GM21515 (cell line): ENCODE data around the gene NTRK2.

Experiments used
- ATAC-seq: cut with Tn5 transposase; IDR thresholded peaks from one replicate; pipeline ENCODE4 v1.9.1; 2021; ENCODE audit not compliant: unreplicated experiment

The NTRK2 gene

DNA sequence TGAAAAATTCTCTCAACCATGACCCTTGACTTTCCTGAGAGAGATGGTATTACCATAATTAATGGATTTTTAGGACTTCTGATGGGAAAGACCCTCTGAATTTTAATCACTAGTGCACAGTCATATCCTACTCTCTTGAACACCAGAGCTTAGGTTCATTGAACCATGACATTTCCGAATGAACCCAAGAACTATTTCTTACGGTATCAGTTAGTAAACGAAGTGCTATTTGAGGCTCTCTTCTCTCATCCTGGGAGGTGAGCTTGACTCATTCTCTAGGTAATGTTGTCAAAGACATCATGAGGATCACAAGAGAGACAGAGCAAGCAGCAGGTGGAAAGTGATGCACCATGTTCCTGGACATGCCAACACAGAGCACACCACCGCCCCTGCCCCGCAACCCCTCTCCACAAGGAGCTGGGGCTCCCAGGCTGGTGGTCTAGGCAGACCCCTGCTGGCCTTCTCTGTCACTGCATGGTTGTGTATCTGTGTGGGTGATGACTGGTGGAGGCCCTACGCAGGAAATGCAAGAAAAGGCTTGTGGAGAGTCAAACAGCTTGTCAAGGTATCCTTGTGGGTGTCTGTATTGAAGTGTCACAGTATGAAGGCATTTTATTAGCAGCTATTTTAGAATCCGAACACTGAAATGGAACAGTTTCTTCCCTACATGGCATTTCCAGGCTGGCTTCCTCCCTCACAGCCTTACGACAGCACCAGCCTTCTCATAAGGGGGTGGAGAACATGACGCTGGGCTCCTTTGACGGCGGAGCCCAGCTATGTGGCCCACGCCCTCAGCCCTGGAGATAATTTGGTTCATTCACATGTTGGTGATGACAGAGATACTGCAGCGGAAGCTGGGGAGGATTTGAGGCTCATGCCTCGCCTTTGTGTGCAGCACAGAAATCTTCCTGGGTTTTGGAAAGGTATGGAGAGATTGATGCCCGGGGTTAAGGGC lies 297.6 kb downstream of the NTRK2 start:
- no peak for ATAC-seq

DNA sequence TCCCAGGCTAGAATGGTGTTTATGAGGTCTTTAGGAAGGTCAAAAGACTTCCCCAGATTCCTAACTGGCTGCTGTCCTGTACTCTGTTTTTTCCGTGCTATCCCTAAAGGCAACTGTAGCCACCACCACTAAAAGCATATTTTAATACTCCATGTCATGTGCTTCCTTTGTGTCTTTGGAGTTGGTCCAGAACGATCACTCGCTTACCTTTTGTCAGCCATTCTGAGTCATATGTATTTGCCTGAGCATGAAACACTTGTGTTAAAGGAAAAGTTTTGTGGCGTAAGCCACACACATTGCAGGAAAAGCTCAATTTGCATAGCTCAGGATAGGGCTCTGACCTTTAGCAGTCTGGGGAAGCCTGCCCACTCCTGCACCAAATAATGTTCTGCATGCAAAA lies 299.6 kb downstream of the NTRK2 start:
- ATAC-seq: no peak

DNA sequence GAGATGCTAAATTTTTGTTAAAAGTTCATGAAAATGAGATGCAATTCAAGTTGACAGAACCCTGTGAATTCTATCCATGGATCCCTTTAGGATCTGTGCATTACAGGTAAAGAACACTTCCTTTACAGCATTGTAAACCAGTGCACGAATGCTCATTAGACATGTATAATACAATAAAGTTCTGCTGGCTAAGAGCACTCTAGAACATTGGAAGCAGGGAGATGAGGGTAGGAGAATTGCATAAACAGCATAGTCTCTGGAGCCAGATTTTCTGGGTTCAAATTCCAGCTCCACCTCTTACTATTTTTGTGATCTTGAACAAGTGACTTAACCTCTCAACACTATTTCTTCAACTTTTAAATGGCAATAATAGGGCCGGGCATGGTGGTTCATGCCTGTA lies 300.2 kb downstream of the NTRK2 start:
- no peak for ATAC-seq

DNA sequence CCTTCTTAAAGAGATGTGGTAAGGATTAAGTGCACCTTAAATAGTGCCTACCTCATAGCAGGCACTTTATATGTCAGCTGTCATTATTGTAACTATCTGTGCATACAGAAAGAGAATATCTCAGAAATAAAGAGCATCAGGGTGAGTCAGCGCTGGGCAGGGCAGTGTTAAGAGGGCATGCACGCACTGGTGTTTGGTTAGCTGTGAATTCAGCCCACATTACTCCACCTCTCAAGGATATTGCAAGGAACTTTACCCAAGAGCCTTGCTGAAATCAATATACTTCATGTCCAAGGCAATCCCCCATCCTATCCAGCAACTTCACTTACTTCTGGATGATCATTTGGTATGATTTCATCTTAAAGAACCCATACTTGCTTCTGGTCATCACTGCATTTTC lies 300.9 kb downstream of the NTRK2 start:
- ATAC-seq: no peak

DNA sequence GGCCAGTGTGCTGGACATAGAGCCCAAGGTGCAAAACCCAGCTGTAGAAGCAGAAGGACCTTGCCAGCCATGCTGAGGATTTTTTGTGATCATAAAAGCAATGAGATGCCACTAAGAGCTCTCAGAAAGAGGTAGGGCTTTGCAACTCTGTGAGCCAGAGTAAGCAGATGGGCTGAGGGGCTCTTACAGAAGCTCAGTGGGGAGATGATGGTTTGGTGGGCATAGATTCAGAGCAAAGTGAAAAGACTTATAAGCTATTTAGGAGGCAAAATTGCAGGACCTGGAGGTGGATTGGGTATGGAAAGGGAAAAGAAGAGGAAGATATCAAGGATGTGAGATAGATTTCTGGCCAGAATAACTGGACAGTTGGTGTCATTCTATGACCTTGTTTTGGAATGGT lies 302.0 kb downstream of the NTRK2 start:
- ATAC-seq: no peak

DNA sequence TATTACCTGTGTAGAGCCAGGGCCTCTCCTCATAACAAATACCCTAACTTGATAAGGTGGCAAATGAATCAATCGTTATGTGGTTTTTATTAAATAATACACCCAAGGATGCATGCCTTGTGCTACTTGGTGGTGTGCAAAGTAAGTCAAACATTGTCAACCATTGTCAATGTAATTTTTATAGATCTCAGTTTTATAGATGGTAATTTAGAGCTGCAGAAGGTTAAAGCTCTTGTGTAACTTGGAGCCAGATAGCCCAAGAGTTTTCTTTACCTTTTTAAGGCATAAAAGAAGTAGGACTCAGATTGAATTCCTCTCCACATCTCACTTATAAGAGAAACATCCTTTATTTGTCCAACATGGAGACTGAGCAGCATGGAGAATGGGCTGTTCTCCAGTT lies 304.7 kb downstream of the NTRK2 start:
- ATAC-seq: no peak

DNA sequence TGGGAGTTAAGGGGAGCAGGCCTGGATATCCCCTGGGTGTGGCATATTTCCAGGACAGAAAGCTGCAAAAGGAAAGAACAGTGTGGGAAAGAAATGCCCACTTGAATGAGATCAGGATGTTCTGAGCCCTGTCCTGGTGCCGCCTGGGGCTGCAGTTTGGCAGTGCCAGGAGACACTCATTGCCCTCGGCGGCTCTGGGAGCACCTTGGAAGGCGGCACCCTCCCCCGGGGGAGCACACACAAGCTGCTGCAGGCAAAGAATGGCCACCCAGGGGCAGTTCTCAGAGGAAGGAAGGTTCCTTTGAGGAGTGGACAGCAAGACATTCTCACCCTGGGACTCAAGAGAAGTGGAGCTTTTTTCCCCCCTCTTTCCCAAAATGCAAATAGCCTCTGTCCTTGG lies 305.3 kb downstream of the NTRK2 start:
- ATAC-seq: no peak

DNA sequence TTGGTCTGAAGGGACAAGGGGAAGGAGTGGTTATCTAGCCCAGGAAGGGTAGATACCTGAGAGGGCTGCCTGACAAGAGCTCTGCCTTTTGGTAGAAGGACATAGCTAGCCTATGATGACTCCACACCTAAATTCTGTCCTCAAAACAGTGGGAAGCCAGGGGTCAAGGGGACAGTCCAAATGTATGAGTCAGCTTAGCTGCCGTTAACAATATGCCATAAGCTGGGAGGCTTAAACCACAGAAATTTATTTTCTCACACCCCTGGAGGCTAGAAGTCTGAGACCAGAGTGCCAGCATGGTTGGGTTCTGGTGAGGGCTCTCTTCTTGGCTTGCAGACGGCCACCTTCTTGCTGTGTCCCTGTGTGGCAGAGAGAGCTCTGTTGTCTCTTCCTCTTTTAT lies 306.4 kb downstream of the NTRK2 start:
- ATAC-seq: no peak

DNA sequence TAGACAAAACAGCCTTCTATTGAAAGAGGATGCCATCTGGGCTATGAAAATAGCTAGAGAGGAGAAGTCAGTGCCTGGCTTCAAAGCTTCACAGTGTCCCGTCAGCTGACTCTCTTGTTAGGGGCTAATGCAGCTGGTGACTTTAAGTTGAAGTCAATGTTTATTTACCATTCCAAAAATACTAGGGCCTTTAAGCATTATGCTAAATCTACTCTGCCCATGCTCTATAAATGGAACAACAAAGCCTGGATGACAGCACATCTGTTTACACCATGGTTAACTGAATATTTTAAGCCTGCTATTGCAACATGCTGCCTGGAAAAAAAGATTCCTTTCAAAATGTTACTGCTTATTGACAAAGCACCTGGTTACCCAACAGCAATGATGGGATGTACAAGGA lies 309.1 kb downstream of the NTRK2 start:
- ATAC-seq: no peak

DNA sequence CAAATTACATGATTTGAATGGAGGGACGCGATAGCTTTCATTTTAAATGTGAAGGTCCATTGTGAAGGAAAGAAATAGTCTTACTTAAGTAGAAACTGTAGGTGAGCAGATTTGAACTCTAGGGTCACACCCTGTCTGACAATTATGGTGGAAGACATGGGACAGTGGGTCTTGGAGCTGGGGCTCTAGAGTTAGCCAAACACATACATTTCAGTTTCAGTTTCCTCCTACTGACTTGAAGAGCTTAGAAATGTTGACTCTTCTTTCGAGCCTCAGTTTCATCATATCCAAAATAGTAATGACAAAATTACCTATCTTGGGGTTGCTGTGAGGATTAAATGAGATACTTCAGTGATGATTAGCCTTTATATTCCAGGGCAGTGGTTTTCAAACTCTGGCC lies 314.2 kb downstream of the NTRK2 start:
- no peak for ATAC-seq

DNA sequence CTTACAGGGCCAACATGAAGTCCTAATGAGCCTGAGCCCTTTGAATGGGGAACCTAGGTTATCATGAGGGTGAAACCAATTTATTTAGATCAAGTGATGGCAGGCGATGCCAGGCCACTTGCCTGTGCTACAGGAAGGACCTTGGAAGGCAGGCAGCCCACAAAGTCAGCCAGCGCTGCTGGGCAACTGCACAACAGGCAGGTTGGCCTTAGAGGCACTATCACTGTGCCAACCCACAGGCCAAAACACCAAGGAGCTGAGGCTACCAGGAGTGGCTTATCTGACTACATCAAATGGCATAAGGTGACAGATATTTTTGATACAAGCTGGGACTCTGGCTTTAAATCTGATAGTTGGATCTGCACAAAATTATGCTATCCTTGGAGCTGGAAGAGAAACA lies 319.1 kb downstream of the NTRK2 start:
- ATAC-seq: no peak

DNA sequence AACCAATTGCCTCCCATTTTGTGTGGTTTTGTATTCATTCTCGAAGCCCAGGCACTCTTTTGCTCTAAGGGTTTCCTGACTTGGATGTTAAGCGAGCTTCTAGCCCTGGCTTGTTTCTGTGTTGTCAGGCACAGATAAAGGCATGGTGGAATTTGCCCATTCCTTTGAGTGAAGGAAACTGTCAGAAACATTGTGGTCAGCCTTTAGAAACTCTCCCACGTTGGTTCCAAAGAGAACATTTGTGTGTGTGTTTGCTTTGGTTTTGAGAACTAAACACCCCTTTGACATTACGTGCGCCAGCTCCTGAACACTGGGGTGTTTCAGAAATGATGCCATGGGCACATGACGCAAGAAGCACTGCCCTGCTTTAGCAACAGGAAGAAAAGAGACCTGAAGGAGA lies 320.9 kb downstream of the NTRK2 start:
- no peak for ATAC-seq

DNA sequence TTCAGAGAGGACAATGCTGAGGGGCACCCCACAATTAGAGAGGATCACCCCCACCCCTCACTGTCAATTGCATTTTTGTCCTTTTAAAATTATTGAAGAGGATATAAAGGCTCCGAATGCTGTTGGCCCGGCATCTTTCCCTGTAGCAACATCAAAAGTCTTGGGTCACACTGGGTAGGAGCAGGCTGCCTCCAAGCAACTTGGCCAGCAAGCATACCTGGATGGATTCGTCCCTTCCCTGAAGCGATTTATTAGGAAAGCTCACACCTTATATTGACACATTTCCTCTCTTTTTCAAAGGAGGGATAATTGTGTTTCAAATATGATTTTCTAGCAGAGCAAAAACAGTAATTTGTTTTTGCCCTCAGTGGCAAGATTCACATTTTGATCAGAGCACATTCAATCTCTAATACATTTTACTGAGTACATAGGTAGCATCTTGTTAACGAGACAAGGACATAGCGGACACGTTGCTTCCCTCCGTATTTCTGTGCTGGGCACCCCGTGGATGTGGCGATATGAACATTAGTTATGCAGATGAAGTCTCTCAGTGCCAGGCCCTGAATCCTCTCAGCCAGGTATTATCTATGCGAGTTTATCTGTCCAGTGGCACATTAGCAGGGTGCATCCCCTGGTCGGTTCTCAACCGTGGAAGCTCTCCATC lies 321.5 kb downstream of the NTRK2 start:
- no peak for ATAC-seq

DNA sequence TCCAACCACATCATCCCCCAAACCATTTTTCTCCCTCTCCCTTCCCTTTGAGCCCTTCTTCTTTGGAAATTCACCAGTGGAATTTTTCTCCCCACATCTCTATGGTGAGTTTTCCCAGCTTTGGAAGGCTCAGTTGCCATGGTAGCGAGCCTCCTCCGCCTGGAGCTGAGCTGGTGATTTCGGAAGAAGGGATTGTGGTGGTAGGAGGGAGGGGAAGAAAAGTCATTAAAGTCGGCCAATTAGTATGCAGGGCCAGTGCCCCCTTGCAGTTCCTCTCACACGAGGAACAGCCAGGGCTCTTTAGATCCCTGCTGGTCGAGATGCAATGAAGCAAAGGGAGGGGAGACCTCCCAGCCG lies 322.0 kb downstream of the NTRK2 start:
- no peak for ATAC-seq

DNA sequence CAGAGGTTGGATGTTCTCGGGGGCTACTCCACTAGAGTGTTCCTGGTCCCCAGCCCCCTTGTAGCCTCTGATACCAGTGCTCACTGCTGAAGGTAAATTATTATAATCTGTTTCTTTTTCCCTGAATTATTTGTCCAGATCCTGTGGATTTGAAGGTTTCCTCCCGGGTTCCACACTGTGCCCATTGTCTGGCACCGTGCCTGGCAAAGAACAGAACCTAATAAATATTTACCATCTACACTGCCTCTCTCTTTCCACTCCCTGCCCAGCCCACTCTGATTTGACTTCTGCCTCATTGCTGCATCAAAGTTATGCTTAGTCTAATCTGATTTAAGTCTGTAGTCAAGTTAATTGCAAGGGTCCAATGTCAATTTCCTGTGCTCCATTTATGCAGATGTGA lies 322.9 kb downstream of the NTRK2 start:
- ATAC-seq: no peak

DNA sequence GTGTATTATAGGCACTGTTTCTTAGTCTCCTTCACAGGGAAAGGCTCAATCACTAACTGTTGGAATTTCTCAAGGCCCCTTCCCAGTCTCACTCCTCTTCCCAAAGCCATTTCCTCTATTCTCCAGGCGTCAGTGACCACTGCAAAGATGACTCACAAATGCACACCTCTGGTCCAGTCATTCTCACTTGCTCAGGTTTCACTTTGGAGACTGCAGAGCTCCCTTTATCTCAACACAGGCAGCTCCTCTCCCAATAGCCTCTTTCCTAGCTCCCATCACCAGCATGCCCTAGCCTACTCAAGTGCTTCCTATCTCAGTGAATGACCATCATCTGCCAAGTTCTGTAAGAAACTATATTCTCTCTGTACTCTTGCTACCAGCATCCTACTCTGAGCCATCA lies 323.6 kb downstream of the NTRK2 start:
- no peak for ATAC-seq

DNA sequence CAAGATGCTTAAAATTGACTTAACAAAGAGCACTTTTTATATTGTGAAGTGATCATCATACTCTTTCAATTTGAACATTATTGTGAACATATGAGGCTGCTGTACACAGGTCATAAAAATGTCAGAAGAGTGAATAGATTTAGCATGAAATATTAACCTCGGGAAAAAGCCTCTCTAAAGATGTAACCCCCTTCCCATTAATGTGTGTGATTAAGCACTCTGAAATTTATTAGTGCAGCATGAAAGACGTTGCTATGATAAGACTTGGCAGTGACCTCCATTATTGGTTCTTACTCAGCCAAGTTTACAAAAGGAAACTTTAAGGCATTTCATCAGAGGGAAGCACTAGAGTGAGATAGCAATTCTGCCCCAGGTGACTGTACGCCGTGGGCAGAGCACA lies 326.5 kb downstream of the NTRK2 start:
- no peak for ATAC-seq

DNA sequence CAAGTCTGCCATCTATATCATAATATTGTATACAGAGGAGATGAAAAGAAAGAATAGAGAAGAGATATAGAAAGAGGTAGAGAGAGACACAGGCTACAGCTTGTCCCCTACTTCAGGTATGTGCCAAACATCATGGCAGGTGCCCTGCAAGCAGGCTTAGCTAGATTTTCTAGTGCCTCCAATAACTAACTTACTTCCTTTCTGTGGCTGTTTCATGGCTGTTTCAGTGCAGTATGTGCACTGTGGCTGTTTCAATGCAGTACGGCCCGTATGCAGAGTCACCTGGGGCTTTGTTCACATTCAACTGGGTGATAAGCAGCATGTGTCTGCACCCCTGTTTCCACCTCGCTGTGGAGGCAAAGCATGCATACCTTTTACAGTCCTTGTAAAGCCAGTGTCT lies 327.2 kb downstream of the NTRK2 start:
- ATAC-seq: no peak

DNA sequence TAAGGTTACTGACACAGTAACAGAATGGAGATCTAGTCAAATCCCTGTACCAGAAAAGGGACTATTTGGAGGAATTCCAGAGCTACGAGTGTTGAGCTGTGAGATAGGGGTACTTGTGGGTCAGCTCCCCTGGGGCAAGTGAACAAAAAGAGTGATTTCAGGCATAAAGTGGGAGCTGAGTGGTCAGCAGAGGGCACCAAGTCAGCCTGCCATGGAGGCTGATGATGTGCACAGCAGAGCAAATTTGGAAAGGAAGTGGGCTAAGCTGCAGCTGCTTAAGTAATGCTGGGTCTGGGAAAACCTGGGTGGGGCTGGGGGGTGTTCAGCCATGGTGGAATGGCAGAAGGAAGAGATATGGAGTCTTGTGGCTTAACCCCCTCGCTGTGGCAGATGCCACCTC lies 327.9 kb downstream of the NTRK2 start:
- no peak for ATAC-seq

DNA sequence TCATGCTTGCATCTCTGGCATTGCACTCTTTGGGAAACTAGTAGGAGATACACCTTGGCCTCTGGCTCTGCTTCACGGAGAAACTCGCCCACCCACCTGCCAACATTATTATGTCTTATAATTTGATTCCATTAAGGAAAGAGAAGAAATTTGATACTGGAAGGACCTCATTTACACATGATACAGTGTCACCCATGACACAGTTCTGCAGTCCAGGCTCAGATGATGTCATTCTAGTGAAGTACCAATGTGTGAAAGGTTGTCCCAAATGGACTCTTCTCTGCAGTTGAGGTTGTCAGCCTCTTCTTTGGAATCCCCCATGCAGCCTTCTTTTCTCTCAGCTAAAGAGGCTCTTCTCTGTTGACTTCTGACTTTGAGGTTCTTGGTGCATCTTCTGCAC lies 329.1 kb downstream of the NTRK2 start:
- no peak for ATAC-seq

DNA sequence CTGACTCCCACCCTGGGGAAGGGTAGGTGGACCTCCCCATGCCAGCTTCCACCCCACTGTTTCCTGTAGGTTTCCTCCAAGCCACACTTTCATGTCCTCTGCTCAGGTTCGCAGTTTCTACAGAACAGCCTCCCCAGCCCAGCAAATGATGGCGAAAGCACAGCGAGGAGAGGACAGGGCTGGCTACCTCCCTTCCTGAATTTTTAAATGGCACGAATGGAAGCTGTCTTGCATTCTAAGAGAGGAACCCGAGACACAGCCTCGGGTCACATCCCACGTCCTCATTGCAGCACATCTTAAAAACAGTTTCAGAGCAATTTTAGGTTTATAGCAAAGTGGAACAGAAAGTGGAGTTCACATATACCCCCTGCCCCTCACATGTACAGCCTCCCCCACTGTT lies 330.3 kb downstream of the NTRK2 start:
- no peak for ATAC-seq

DNA sequence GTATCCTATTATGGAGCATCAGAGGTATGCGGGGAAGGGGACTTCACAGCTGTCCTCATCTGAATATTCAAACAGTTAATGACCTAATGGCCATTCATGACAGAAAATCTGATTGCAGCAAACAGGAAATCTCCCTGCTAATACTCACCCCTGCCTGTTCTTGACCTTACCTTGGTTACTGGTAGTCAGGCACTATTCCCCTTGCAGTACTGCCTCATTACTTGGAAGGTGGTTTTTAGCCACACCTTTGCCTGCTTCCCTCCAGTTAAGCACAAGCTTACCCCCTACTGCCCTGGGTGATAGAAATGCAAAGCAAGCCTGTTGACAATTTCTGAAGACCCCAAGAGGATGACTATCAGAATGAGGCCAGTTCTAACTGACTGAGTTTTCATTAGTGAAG lies 332.4 kb downstream of the NTRK2 start:
- ATAC-seq: no peak
